HCT116 (cell line): ENCODE results near the gene SH3TC1. TPM values are rescaled to one million over a fixed set of nuclear protein-coding genes. Genes with fewer than 3 reads are reported as not detected.

Experiments used
- ATAC-seq: fragments of 200-7000 bp; cut with Tn5 transposase; 2 replicates; pipeline ENCODE4 v1.9.1; 2020; ENCODE audit warnings: mild to moderate bottlenecking, moderate library complexity
- BruUV-seq: library from RNA; stranded (reverse); fragments of 400-500 nt; replicated peaks from 2 replicates; lab custom pipeline; 2021; lab: Mats Ljungman, UMichigan
- CTCF ChIA-PET: fragments of 300-600 bp; sonication (Branson Sonifier 250); formaldehyde crosslinking; loops from one replicate; lab custom pipeline; 2021; ENCODE audit warnings: antibody characterized with exemption; lab: Charles Lee
- POLR2A ChIA-PET: fragments of 300-600, 350-600 bp; sonication (Branson Sonifier 250); formaldehyde crosslinking; loops from one replicate; lab custom pipeline; 2021; ENCODE audit warnings: antibody characterized with exemption; lab: Charles Lee
- RAD21 ChIA-PET, 2 experiments: fragments of 300-600 bp; sonication (Branson Sonifier 250); formaldehyde crosslinking; loops; one replicate each; lab custom pipeline; 2023; ENCODE audit warnings: low total read pairs in 2 of 2; ENCODE audit not compliant: uncharacterized antibody in 2 of 2, unreplicated experiment in 2 of 2, low non-redundant PET in 1 of 2; lab: Charles Lee
- DNase-seq: peaks from one replicate; pipeline ENCODE4 v3.0.0-alpha.2; 2010; ENCODE audit warnings: low read depth, low spot score
- H2AFZ ChIP-seq: fragments of 200-600 bp; shearing (Covaris generic), sonication (generic); 2 replicates; pipeline ENCODE4 v1.6.1; 2017; ENCODE audit warnings: low read depth, mixed run types, mixed read lengths, antibody characterized with exemption, low read length; ENCODE audit not compliant: poor library complexity, severe bottlenecking
- H3K27ac ChIP-seq: 2 replicates; pipeline ENCODE4 v1.5.1; 2012; ENCODE audit warnings: low read depth, low read length
- H3K27me3 ChIP-seq: fragments of 200-600 bp; sonication (generic); 2 replicates; pipeline ENCODE4 v1.6.1; 2016; ENCODE audit warnings: mixed run types, low read length, mixed read lengths; ENCODE audit not compliant: insufficient read depth
- H3K36me3 ChIP-seq, 2 experiments: fragments of 200-500 bp in 1 of 2; fragments of 200-600 bp in 1 of 2; sonication (Bioruptor generic) in 1 of 2; sonication (generic) in 1 of 2; 2 replicates each; pipeline versions ENCODE4 v1.5.1 to v1.6.1; 2014 to 2016; ENCODE audit warnings: low read length in 2 of 2, inconsistent platforms in 1 of 2, mixed read lengths in 1 of 2, mixed run types in 1 of 2; ENCODE audit not compliant: insufficient read depth in 2 of 2, control insufficient read depth in 1 of 2
- H3K4me1 ChIP-seq, 2 experiments: fragments of 200-600 bp in 1 of 2; sonication (generic) in 1 of 2; 2 replicates each; pipeline versions ENCODE4 v1.5.1 to v1.6.1; 2012 to 2017; ENCODE audit warnings: low read length in 2 of 2, inconsistent platforms in 1 of 2, mild to moderate bottlenecking in 1 of 2, mixed read lengths in 1 of 2, mixed run types in 1 of 2, moderate library complexity in 1 of 2; ENCODE audit not compliant: insufficient read depth in 2 of 2, control insufficient read depth in 1 of 2
- H3K4me2 ChIP-seq: fragments of 200-600 bp; sonication (generic); 2 replicates; pipeline ENCODE4 v1.6.1; 2017; ENCODE audit warnings: mixed run types, low read length, mixed read lengths
- H3K4me3 ChIP-seq, 2 experiments: fragments of 200-600 bp in 1 of 2; sonication (generic) in 1 of 2; replicated peaks in 1 of 2; 2 replicates each; pipeline ENCODE4 v1.5.1; 2011 to 2016; ENCODE audit warnings: low read length in 2 of 2, control low read depth in 1 of 2, low read depth in 1 of 2, mild to moderate bottlenecking in 1 of 2, mixed read lengths in 1 of 2, mixed run types in 1 of 2
- H3K79me2 ChIP-seq: fragments of 200-600 bp; sonication (generic); 2 replicates; pipeline ENCODE4 v1.6.1; 2017; ENCODE audit warnings: mild to moderate bottlenecking, mixed run types, low read length, moderate library complexity, mixed read lengths; ENCODE audit not compliant: insufficient read depth
- H3K9ac ChIP-seq: fragments of 200-600 bp; sonication (generic); 2 replicates; pipeline ENCODE4 v1.6.1; 2016; ENCODE audit warnings: low read length, mixed read lengths
- H3K9me2 ChIP-seq: fragments of 200-600 bp; sonication (generic), shearing (Covaris generic); 2 replicates; pipeline ENCODE4 v1.6.1; 2017; ENCODE audit warnings: mixed run types, mild to moderate bottlenecking, moderate library complexity; ENCODE audit not compliant: insufficient read depth
- H3K9me3 ChIP-seq, 2 experiments: fragments of 200-500 bp in 1 of 2; fragments of 200-600 bp in 1 of 2; sonication (Bioruptor generic) in 1 of 2; sonication (generic) in 1 of 2; 2 replicates each; pipeline ENCODE4 v1.6.1; 2014 to 2017; ENCODE audit warnings: low read length in 2 of 2, mixed read lengths in 2 of 2, inconsistent platforms in 1 of 2, low read depth in 1 of 2, mild to moderate bottlenecking in 1 of 2, mixed run types in 1 of 2, moderate library complexity in 1 of 2; ENCODE audit not compliant: control insufficient read depth in 1 of 2, insufficient read depth in 1 of 2
- H4K20me1 ChIP-seq: fragments of 200-600 bp; sonication (generic), shearing (Covaris generic); 2 replicates; pipeline ENCODE4 v1.6.1; 2017; ENCODE audit warnings: mixed run types, mild to moderate bottlenecking, moderate library complexity; ENCODE audit not compliant: insufficient read depth
- CEBPB ChIP-seq: IDR thresholded peaks from 2 replicates; pipeline ENCODE4 v1.6.1; 2012; ENCODE audit warnings: low read depth
- EZH2phosphoT487 ChIP-seq: fragments of 200-600 bp; IDR thresholded peaks from 2 replicates; pipeline ENCODE4 v1.6.1; 2018; ENCODE audit warnings: antibody characterized with exemption, borderline replicate concordance
- POLR2A ChIP-seq: IDR thresholded peaks from 2 replicates; pipeline ENCODE4 v1.7.0; 2011; ENCODE audit warnings: borderline replicate concordance; ENCODE audit not compliant: insufficient read depth, insufficient read length; ENCODE audit errors: extremely low read depth
- SP1 ChIP-seq: IDR thresholded peaks from 2 replicates; pipeline ENCODE4 v1.6.1; 2012; ENCODE audit warnings: low read depth
- SRF ChIP-seq: IDR thresholded peaks from 2 replicates; pipeline ENCODE4 v1.6.1; 2012; ENCODE audit warnings: low read depth
- TCF7L2 ChIP-seq: IDR thresholded peaks from 2 replicates; pipeline ENCODE4 v1.7.0; 2011; ENCODE audit warnings: borderline replicate concordance, inconsistent platforms; ENCODE audit not compliant: insufficient read depth, insufficient read length; ENCODE audit errors: extremely low read depth
- YY1 ChIP-seq: IDR thresholded peaks from 2 replicates; pipeline ENCODE4 v1.6.1; 2011; ENCODE audit warnings: low read length, low read depth, moderate library complexity, mild to moderate bottlenecking; ENCODE audit not compliant: insufficient replicate concordance; ENCODE audit errors: extremely low read depth
- intact Hi-C: fragments of 100-400 bp; cut with micrococcal nuclease; formaldehyde crosslinking; loops from 2 replicates; pipeline ENCODE4 v1.10.0; 2022
- total RNA-seq: library from RNA; stranded (reverse); gene quantifications from one replicate; pipeline ENCODE4 v1.2.1, GENCODE V29; 2021; ENCODE audit not compliant: unreplicated experiment
- TF ChIP-seq, protein P1 (sequence below), 3 experiments: fragments of 200-600 bp in 1 of 3; sonication (generic) in 1 of 3; IDR thresholded peaks in 2 of 3; conservative IDR thresholded peaks in 1 of 3; 2 replicates each; pipeline ENCODE4 v1.5.1; 2012 to 2017; ENCODE audit warnings: low read depth in 2 of 3, low read length in 2 of 3, antibody characterized with exemption in 1 of 3, borderline replicate concordance in 1 of 3, control low read depth in 1 of 3, mild to moderate bottlenecking in 1 of 3, mixed read lengths in 1 of 3, mixed run types in 1 of 3, moderate library complexity in 1 of 3; ENCODE audit not compliant: insufficient read depth in 1 of 3

The SH3TC1 gene
- total RNA-seq, 1 experiment from 2014 or later = 12.5 TPM

- CTCF ChIA-PET = no interaction called here
- Histone ChIP-seq H3K4me2 (no peak overlapping the region), H3K36me3 (no peaks in the 10 kb centered on the region), H3K4me1 (peaks cover 2 to 6% of the 10 kb centered on the region in 2 experiments; a peak in 3 of 4 replicates), H4K20me1 (no peaks in the 10 kb centered on the region), H3K4me3 (no peak overlapping the region), H3K27me3 (no peaks in the 10 kb centered on the region), H2AFZ (no peak overlapping the region), H3K79me2 (no peaks in the 10 kb centered on the region), H3K9me2 (no peaks in the 10 kb centered on the region), H3K9me3 (no peaks in the 10 kb centered on the region), H3K9ac (no peak overlapping the region), H3K27ac (no peak overlapping the region)
- intact Hi-C loops = no loop called here
- POLR2A ChIA-PET = interaction anchor here (1.5 kb wide), 1 partner anchor 15 kb away, joined by 3 read pairs; the partner anchor contains the start of gene SH3TC1
- DNase-seq = no peak
- BruUV-seq = no TSS peak
- ATAC-seq = no peak
- RAD21 ChIA-PET = no interaction called here
- TF ChIP-seq TCF7L2 (no peak), YY1 (no peak), SRF (no peak), POLR2A (no peak), EZH2phosphoT487 (no peak), CEBPB (no peak), SP1 (no peak)
- TF ChIP-seq, protein P1, sequence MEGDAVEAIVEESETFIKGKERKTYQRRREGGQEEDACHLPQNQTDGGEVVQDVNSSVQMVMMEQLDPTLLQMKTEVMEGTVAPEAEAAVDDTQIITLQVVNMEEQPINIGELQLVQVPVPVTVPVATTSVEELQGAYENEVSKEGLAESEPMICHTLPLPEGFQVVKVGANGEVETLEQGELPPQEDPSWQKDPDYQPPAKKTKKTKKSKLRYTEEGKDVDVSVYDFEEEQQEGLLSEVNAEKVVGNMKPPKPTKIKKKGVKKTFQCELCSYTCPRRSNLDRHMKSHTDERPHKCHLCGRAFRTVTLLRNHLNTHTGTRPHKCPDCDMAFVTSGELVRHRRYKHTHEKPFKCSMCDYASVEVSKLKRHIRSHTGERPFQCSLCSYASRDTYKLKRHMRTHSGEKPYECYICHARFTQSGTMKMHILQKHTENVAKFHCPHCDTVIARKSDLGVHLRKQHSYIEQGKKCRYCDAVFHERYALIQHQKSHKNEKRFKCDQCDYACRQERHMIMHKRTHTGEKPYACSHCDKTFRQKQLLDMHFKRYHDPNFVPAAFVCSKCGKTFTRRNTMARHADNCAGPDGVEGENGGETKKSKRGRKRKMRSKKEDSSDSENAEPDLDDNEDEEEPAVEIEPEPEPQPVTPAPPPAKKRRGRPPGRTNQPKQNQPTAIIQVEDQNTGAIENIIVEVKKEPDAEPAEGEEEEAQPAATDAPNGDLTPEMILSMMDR (IDR thresholded peaks at IDR 0.05 in 2 of 3, conservative IDR thresholded peaks at IDR 0.05 in 1 of 3; ENCODE audit: borderline replicate concordance in 1 of 3, insufficient read depth in 1 of 3, low read depth in 2 of 3, low read length in 2 of 3) = no peak
Measured at GRCh38 chr4:8214136-8214535, 15.0 kb downstream of the SH3TC1 start.
